HUES48 (cell line): ENCODE measurements around the gene CFLAR.
A peak's percentile ranks its signal among the peaks of the same experiment; 100 is the strongest.

ENCODE experiments used
- H3K27ac ChIP-seq: one replicate; pipeline ENCODE4 v1.7.0; 2013; ENCODE audit warnings: low read depth, low read length, inconsistent platforms
- H3K27me3 ChIP-seq: 2 replicates; pipeline ENCODE4 v1.6.1; 2013; ENCODE audit warnings: mild to moderate bottlenecking, low read length; ENCODE audit not compliant: control insufficient read depth, insufficient read depth
- H3K36me3 ChIP-seq: 2 replicates; pipeline ENCODE4 v1.6.1; 2013; ENCODE audit warnings: low read length; ENCODE audit not compliant: control insufficient read depth, insufficient read depth
- H3K4me1 ChIP-seq: 2 replicates; pipeline ENCODE4 v1.6.1; 2013; ENCODE audit warnings: mild to moderate bottlenecking, low read length; ENCODE audit not compliant: control insufficient read depth, insufficient read depth
- H3K4me3 ChIP-seq: 2 replicates; pipeline ENCODE4 v1.5.1; 2013; ENCODE audit warnings: mild to moderate bottlenecking, low read depth, low read length
- H3K9ac ChIP-seq: 2 replicates; pipeline ENCODE4 v1.6.1; 2013; ENCODE audit warnings: mild to moderate bottlenecking, low read depth, low read length, moderate library complexity
- H3K9me3 ChIP-seq: 2 replicates; pipeline ENCODE4 v1.6.1; 2013; ENCODE audit warnings: low read length; ENCODE audit not compliant: control insufficient read depth, insufficient read depth

The CFLAR gene

GRCh38 chr2:201116115-201116958, at the start of gene CFLAR:
Gene CFLAR, plus strand, starts transcription at chr2:201116164. Its CDS starts 13,702 bp downstream, at chr2:201129866.
- H3K27ac ChIP-seq = peak within 1 kb of the TSS; percentile 40
- H3K4me1 ChIP-seq = peaks cover 27% of the 10 kb centered on the region
- peak within 1 kb of the TSS; percentile 75 for H3K4me3 ChIP-seq
- H3K27me3 ChIP-seq = no peaks in the 10 kb centered on the region
- H3K9ac ChIP-seq = peak within 1 kb of the TSS; percentile 66
- no peaks in the 10 kb centered on the region for H3K36me3 ChIP-seq
- H3K9me3 ChIP-seq = no peaks in the 10 kb centered on the region

- Histone ChIP-seq H3K9me3 (no peaks in the 10 kb centered on the region), H3K4me3 (peak overlapping the region; percentile 96), H3K36me3 (no peaks in the 10 kb centered on the region), H3K4me1 (no peaks in the 10 kb centered on the region; the same call in 1 of the 2 replicates), H3K27ac (peak overlapping the region; percentile 87), H3K9ac (no peak overlapping the region), H3K27me3 (no peaks in the 10 kb centered on the region)
Observed at GRCh38 chr2:201070948-201071478, 45.0 kb upstream of the CFLAR start.

GRCh38 chr2:201071479-201072200, 44.3 kb upstream of the CFLAR start, which contains the start of the genes HYCC2 and NDUFB3:
Gene HYCC2, minus strand, starts transcription at chr2:201071671. Its CDS starts 47,662 bp downstream, at chr2:201024009.
Gene NDUFB3, plus strand, starts transcription at chr2:201072001. Its CDS starts 6,882 bp downstream, at chr2:201078883.
- no peaks in the 10 kb centered on the region for H3K27me3 ChIP-seq
- peak within 1 kb of the TSS; percentile 96 for H3K9ac ChIP-seq
- H3K36me3 ChIP-seq = no peaks in the 10 kb centered on the region
- no peaks in the 10 kb centered on the region for H3K9me3 ChIP-seq
- H3K4me1 ChIP-seq = no peaks in the 10 kb centered on the region; the same call in 1 of the 2 replicates
- peak within 1 kb of the TSS; percentile 87 for H3K27ac ChIP-seq
- peak within 1 kb of the TSS; percentile 96 for H3K4me3 ChIP-seq

- H3K9ac ChIP-seq = peak overlapping the region; percentile 96
- H3K27me3 ChIP-seq = no peaks in the 10 kb centered on the region
- H3K4me3 ChIP-seq = peak overlapping the region; percentile 96
- peak overlapping the region; percentile 87 for H3K27ac ChIP-seq
- H3K36me3 ChIP-seq = no peaks in the 10 kb centered on the region
- H3K4me1 ChIP-seq = no peaks in the 10 kb centered on the region; the same call in 1 of the 2 replicates
- H3K9me3 ChIP-seq = no peaks in the 10 kb centered on the region
Observed at GRCh38 chr2:201072201-201072530, 43.8 kb upstream of the CFLAR start.

- Histone ChIP-seq H3K4me3 (0 out of 2 replicates have a peak overlapping the region, but pooled peaks have one; percentile 96), H3K9ac (no peak overlapping the region), H3K4me1 (no peaks in the 10 kb centered on the region; the same call in 1 of the 2 replicates), H3K27ac (no peak overlapping the region), H3K36me3 (no peaks in the 10 kb centered on the region), H3K9me3 (no peaks in the 10 kb centered on the region), H3K27me3 (no peaks in the 10 kb centered on the region)
Observed at GRCh38 chr2:201073071-201073470, 42.9 kb upstream of the CFLAR start.

- Histone ChIP-seq H3K27ac (no peak overlapping the region), H3K4me3 (no peak overlapping the region), H3K4me1 (no peaks in the 10 kb centered on the region), H3K9me3 (no peaks in the 10 kb centered on the region), H3K27me3 (no peaks in the 10 kb centered on the region), H3K9ac (no peak overlapping the region), H3K36me3 (peaks cover 10% of the 10 kb centered on the region; the same call in 1 of the 2 replicates)
Observed at GRCh38 chr2:201074996-201075395, 41.0 kb upstream of the CFLAR start.

GRCh38 chr2:201084863-201085262, 31.1 kb upstream of the CFLAR start:
- Histone ChIP-seq H3K9me3 (no peaks in the 10 kb centered on the region), H3K36me3 (peaks cover 6% of the 10 kb centered on the region), H3K4me1 (no peaks in the 10 kb centered on the region), H3K4me3 (no peak overlapping the region), H3K27ac (no peak overlapping the region), H3K9ac (no peak overlapping the region), H3K27me3 (no peaks in the 10 kb centered on the region)

GRCh38 chr2:201090574-201090973, 25.4 kb upstream of the CFLAR start:
- Histone ChIP-seq H3K9ac (no peak overlapping the region), H3K27me3 (no peaks in the 10 kb centered on the region), H3K27ac (no peak overlapping the region), H3K9me3 (no peaks in the 10 kb centered on the region), H3K4me1 (no peaks in the 10 kb centered on the region), H3K4me3 (no peak overlapping the region), H3K36me3 (no peaks in the 10 kb centered on the region)

GRCh38 chr2:201093573-201093972, 22.4 kb upstream of the CFLAR start:
- no peak overlapping the region for H3K9ac ChIP-seq
- no peaks in the 10 kb centered on the region for H3K4me1 ChIP-seq
- H3K36me3 ChIP-seq = no peaks in the 10 kb centered on the region
- H3K9me3 ChIP-seq = no peaks in the 10 kb centered on the region
- H3K4me3 ChIP-seq = no peak overlapping the region
- no peaks in the 10 kb centered on the region for H3K27me3 ChIP-seq
- no peak overlapping the region for H3K27ac ChIP-seq

- Histone ChIP-seq H3K36me3 (no peaks in the 10 kb centered on the region), H3K9ac (no peak overlapping the region), H3K27ac (no peak overlapping the region), H3K4me1 (no peaks in the 10 kb centered on the region), H3K9me3 (no peaks in the 10 kb centered on the region), H3K27me3 (no peaks in the 10 kb centered on the region), H3K4me3 (no peak overlapping the region)
Observed at GRCh38 chr2:201100497-201100896, 15.5 kb upstream of the CFLAR start.
